ENCODE results near the gene NTM.

- TF ChIP-seq HDGF (IDR thresholded peaks at IDR 0.05; ENCODE audit: borderline replicate concordance) (no peak), L3MBTL2 (conservative IDR thresholded peaks at IDR 0.05) (no peak), LEF1 (IDR thresholded peaks at IDR 0.05; ENCODE audit: borderline replicate concordance) (no peak), SP1 (IDR thresholded peaks at IDR 0.05) (no peak), NFRKB (IDR thresholded peaks at IDR 0.05) (no peak), BHLHE40 (IDR thresholded peaks at IDR 0.05; ENCODE audit: borderline replicate concordance) (no peak), FOXM1 (IDR thresholded peaks at IDR 0.05; ENCODE audit: borderline replicate concordance) (no peak), SUZ12 (IDR thresholded peaks at IDR 0.05) (no peak), ELF4 (IDR thresholded peaks at IDR 0.05) (no peak), PKNOX1 (IDR thresholded peaks at IDR 0.05) (no peak), ARNT (IDR thresholded peaks at IDR 0.05) (no peak), ZNF384 (IDR thresholded peaks at IDR 0.05) (no peak), FOXK2 (IDR thresholded peaks at IDR 0.05) (no peak)
Measured at GRCh38 chr11:132253469-132254264, 883.3 kb downstream of the NTM start.
